Effector CD4-positive, alpha-beta T cell (primary cell): ENCODE data around the gene C1QTNF3.

Experiments used
- DNase-seq: peaks from one replicate; pipeline ENCODE4 v3.0.0-alpha.2; 2020

The C1QTNF3 gene

GRCh38 chr5:33992864-33993263, 50.1 kb downstream of the C1QTNF3 start:
- DNase-seq = no peak

DNA sequence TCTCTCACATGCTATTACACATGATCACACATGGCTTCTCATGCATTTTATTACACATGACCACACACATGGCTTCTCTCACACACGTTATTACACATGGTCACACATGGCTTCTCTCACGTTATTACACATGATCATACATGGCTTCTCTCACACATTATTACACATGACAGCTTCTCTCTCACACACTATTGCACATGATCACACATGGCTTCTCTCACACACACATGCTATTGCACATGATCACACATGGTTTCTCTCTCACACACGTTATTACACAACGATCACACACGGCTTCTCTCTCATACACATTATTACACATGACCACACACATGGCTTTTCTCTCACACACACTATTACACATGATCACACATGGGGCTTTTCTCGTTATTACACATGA, 57.6 kb downstream of the C1QTNF3 start:
- no peak for DNase-seq

GRCh38 chr5:33984671-33985124, 58.3 kb downstream of the C1QTNF3 start, which contains the start of gene SLC45A2:
SLC45A2 (minus strand) TSS chr5:33984693; CDS start chr5:33984583, 110 bp downstream.
- no peak for DNase-seq

DNA sequence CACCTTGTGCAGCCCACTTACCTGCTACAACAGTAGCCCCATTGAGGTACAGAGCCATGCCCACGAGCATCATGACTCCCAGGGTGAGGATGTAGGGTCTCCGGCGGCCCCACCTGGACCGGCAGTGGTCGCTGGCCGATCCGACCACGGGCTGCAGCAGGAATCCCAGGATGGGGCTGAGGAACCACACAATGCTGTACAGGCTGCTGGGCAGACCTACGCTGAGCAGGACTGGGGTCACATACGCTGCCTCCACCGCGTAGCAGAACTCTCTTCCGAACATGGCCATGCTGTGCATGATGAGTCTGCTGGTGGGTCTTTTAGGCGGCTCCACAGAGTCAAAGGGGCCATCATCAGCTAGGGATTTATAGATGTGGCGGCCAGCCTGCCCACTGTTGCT, 58.8 kb downstream of the C1QTNF3 start:
- DNase-seq = no peak

- DNase-seq = no peak
Measured at GRCh38 chr5:33981408-33982162, 61.4 kb downstream of the C1QTNF3 start.

GRCh38 chr5:33980030-33980429, 63.0 kb downstream of the C1QTNF3 start:
- DNase-seq = no peak

GRCh38 chr5:33978306-33978705, 64.7 kb downstream of the C1QTNF3 start:
- no peak for DNase-seq

DNA sequence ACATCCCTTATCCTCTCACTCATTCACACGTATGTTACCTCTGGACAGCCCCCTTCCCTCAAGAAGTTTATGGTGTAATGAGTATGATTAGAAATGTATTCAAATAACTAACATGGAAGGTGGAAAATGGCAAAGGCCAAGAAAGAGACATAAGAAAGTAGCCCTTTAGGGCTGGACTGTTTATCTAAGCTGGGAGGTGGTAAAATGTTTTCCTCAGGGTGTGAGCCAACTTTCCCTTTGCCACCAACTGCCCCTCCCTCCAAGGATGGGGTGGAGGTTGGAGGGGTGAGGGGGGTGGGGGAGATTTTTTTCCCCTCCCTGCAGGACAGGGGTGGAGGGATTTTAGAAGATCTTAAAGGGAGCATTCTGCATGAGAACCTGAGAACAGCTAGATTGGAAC, 66.7 kb downstream of the C1QTNF3 start:
- no peak for DNase-seq

GRCh38 chr5:33975852-33976251, 67.2 kb downstream of the C1QTNF3 start:
- DNase-seq = no peak

- no peak for DNase-seq
Measured at GRCh38 chr5:33973271-33973670, 69.7 kb downstream of the C1QTNF3 start.

GRCh38 chr5:33969572-33970452, 73.2 kb downstream of the C1QTNF3 start:
- DNase-seq = no peak

DNA sequence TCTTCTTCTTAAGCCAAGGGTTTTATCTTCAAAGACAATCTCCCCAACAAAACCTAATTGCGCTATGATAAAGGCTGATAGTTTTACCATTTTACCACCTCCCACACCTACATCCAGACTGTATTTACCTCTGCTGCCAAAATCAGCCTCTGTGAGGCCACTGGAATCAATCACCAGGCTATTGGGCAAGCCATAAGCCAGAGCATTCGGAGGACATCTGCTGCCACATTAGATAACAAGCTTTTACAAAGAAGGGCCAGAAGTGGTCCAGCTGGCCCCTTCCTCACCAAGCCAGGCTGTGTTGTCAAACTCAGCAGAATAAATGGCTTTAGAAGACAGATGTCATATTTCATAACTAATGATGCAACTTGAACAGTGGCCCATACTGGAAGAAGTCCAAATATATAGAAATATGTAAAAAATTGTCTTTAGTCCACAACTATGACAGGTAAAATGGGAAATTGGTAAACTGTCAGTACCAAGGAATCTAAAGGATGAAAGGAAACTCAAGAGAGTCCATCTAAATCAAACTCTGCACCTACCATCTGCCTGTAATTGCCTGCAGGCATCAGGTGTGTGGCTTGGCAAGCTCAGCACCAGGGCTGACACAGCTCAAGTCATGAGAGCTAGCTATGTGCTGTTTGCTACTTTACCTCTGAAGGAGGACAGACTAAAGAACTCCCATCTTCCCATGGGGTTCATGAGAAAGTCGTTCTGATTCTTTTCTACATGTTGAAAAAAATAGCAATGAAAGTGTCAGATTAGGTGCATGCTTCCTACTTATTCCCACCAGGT, 74.6 kb downstream of the C1QTNF3 start:
- DNase-seq = no peak
